HG03460 (cell line): ENCODE measurements around the gene NAV2.

Source experiments
- ATAC-seq: cut with Tn5 transposase; IDR thresholded peaks from one replicate; pipeline ENCODE4 v1.9.1; 2021; ENCODE audit not compliant: unreplicated experiment

Gene NAV2

GRCh38 chr11:20047769-20048154 is 335.1 kb downstream of the NAV2 start:
- no peak for ATAC-seq

DNA sequence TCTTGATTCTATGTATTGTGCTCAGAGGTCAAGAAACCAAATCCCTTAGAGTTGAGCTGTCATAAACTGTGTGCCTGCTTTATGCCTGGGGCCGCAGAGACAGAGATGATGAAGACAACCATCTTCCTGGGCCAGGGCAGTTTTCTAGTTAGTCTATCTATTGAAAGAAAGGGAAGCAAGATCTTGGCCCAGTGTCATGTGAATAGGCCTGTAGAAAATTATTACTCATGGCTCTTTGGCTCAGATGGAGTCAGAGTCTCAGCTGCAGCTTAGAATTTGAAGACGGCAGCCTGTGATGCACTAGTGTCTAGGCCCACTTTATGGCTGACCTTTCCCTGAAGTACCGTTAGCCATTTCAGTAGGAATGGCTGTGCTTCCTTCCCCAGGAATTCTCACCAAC is 335.6 kb downstream of the NAV2 start:
- ATAC-seq = no peak

GRCh38 chr11:20048707-20049106 is 336.1 kb downstream of the NAV2 start:
- no peak for ATAC-seq

GRCh38 chr11:20049231-20049630 is 336.6 kb downstream of the NAV2 start:
- no peak for ATAC-seq

GRCh38 chr11:20050048-20050447 is 337.4 kb downstream of the NAV2 start:
- no peak for ATAC-seq

DNA sequence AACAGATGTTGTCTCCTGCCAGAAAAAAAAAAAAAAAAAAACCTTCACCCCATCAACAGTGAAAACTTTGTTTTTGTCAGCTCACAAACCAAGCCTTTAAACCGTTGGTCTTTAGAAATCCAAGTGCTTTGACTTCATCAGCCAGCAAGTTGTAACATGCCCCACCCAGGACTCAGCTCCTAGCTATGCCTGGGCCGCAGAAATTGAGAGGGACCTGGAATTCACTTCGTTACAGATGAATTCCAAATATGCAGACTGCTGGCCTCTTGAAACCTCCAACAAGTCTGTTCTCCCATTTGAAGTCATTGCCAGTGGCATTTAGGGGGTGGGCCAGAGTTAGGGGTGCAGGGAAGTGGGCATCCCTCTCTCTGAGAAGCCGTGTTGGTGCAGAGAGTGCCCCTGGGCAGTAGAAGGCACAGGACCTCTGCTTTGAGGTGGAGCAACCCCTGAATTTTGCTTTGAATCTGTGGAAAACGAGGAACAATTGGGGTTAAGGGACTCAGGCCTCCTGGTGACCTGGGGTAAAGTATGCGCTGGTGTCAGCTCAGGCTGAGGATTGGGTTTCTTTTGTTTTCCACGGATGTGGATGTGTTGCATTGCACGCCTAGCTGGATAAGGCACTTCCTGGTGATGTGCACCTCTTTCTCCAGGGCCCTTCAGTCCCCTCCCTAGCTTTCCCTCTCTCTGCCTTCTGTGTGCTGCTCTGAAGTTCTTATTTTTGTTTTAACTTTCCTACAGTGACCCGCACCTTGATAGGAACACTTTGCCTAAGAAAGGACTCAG is 338.1 kb downstream of the NAV2 start:
- no peak for ATAC-seq

- ATAC-seq = no peak
Measured at GRCh38 chr11:20051469-20052399, 339.1 kb downstream of the NAV2 start.

GRCh38 chr11:20053572-20053971 is 340.9 kb downstream of the NAV2 start:
- ATAC-seq = no peak

- no peak for ATAC-seq
Measured at GRCh38 chr11:20054584-20054983, 341.9 kb downstream of the NAV2 start.

GRCh38 chr11:20055312-20055711 is 342.7 kb downstream of the NAV2 start:
- ATAC-seq = no peak

DNA sequence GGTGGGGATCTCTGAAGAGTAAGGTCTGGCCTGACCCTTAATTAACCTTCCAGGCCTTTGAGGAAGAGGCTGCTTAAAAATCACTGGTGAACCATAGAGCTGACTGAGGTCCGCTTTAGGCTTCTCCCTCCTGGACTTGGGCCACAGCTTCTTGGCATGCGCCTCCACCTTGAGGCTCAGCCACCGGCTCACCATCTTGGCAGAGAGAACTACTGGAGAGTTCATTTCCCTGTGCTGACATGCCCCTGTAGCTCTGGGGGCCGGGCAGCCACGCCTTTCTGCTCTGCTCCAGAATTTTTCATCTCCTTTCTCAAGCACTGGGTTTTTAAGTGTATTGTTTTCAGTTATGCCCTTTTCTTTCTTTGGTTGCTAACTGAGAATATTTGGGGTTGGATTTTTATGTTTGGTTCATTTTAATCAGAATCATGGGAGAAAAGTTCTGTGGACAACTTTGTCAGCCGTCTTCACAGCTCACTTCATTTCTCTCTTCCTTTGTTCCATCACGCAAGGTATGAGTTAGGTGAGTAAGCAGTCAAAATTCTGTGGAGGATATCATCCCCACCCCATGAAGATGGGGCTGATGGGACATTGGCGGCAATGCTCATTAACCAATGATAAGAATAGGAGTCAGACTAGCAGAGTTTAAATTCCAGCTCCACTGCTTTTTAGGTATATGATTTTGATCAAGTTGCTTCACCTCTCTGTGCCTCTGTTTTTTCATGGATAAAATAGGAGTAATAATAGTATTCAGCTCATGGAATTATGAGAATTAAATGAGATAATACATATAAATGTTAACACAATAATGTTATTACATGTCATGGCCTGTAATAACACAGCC is 343.7 kb downstream of the NAV2 start:
- no peak for ATAC-seq

DNA sequence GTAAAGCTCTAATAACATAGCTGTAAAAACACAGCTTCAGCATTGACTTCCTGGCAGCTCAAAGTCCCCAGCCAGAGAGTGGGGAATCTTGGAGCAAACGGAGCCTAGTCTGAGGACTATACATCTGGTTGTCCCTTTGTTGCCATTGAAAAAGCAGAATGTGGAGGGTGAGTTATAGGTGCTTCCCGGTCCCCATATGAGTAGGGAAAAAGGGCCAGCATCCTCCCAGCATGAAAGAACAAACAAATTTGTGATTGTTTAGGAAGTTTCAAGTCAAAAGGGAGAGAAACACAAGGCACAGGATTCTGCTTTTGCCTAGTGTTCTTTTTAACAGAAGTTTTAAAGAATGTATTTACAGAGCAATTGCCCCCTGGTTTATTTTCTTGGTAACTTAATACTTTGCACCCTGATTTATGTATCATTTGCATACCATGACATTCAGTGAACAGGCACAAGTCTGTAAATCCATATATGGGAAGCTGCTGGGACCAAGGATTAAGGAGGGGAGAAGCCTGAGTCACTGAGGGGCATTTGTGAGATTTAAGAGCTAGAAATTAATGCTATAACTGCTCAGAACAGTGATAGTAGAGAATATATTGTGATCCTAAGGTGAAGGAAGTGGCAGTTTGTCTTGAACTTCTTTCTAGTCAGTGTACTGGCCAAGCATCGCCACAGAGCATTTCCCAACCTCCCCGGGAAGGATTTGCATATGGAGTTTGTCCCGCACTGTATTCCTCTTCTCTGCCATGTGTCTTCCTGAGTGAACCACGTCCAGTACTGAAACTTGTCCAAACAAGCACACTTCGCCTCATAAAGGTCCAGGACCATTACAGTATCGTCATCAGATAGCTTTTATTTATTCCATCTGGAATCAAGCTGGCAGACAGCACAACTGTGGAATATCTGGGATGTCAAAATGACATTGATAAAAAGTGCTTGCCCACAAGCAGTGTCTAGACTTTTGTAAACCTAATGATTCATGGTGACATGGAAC is 344.6 kb downstream of the NAV2 start:
- no peak for ATAC-seq

DNA sequence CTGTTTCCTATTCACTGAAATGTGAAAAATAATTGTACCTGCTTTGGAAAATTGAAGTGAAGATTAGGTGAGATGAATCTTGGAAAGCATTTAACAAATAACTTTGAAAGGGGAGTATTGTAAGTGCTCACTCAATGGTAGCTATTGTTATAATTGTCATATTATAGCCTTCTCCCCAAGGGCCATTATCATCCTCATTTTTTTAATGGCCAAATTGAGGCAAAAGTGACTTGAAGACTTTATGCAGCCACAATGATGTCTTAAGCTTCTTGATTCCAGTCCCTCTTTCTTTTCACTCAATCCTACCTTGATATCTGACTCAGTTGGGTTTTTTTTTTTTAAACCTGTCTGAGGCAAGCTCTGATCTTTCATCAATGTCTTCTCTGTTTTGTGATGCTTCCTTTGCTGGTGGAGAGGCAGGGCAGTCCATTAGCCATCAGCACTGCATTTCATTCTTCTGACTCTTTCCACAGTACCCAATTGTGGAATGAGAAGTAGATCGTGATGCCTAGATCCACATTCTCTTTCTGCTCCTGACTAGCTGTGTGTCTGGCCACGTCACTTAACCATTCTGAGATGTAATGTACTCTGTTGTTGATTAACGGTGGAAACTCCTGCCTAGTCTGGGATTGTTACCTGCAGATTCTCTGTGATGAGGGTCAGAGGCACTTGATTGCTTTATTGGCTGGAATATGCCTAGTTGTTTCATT is 346.3 kb downstream of the NAV2 start:
- no peak for ATAC-seq

DNA sequence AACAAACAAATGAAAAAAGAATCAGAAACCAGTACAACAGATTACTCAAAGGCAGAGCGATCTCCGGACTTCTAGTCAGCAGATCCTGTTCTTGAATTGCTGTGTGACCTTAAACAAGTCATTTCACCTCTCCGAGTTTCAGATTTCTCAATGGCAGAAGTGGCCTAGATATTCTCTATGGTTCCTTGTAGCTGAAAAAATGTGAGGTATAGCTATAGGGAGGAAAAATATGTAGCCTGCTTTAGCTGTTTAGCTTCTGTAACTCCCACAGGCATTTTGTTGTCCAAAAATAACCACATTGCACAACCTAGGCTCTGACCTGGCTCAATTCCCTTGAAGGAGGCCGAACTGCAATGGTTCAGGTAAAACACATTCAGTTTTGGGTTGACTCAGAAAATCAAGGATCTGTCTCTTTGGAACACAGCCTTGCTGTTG is 347.0 kb downstream of the NAV2 start:
- ATAC-seq = no peak

GRCh38 chr11:20060181-20060580 is 347.5 kb downstream of the NAV2 start:
- no peak for ATAC-seq

DNA sequence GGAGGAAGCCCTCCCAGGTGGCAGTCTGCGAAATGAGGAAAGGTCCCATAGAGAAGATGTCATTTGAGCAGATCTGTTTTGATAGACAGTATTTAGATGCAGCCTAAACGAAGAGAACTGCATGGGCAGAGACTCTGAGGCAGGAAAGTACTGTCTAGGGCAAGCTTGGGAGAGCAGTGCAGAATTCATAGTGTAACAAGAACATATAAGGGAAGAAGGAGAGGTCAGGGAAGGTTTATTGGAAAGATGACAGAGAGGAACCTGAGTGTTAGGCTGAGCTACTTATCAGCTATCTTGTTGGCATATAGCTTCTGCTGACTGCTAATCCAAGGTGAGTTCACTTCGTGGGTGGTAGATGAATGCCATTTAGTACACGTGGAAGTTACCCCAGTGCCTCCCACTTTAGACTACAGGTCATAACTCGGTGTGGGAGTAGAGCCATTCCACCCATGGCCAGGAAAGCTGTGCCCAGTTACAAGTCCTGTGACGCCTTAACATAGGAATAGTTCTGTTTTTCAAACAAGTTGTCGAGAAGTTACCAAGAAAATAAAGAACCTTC is 348.1 kb downstream of the NAV2 start:
- no peak for ATAC-seq

DNA sequence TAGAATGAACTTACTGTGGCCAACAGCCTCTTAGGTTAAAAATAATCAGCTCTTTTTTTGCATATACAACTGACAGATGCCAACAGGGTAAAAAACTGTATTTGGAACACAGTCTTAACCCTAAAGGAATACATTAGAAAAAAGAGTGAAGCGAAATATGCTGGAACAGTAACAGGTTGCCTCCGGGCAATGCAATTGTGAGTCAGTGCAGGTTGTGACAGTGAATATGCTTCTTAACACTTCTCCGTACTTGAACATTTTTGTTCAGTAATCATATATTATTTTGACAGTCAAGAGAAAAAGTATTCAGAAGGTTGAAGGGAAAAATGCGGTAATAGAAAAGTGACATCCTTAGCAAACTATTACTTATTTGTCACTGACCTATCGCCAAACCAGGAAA is 349.1 kb downstream of the NAV2 start:
- no peak for ATAC-seq

- no peak for ATAC-seq
Measured at GRCh38 chr11:20064961-20065405, 352.3 kb downstream of the NAV2 start.

DNA sequence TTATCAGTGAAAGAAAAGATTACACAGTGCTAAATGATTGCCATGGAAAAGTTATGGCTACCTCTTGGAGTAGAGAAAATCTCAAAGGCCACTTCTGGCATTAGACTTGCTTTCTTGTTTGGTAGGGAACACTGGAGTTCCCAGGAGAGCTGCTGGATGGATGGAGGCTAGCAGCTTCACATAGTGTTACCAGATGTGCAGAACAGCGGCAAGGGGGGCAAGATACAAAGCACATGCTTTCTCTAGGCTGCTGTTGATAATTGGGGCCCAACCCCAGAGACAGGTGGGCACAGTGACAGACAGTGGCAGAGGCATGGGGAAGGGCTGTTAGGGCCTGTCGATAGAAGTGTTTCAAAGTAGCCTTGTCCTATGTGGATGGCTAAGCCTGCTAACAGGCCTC is 352.8 kb downstream of the NAV2 start:
- no peak for ATAC-seq
